DMS153 (cell line): ENCODE measurements around the gene KIR2DL1.
A peak's percentile ranks its signal among the peaks of the same experiment; 100 is the strongest.
"Not testable (repeated sequence)": the region's sequence is repeated elsewhere in the genome, so short reads cannot be mapped to it uniquely, and the experiment has no call there.

Experiments
- DNase-seq: peaks from one replicate; lab custom pipeline; 2025; lab: John Stamatoyannopoulos, UW

The KIR2DL1 gene

GRCh38 chr19:54771018-54771960, 1.7 kb downstream of the KIR2DL1 start:
- not testable (repeated sequence) for DNase-seq

- DNase-seq = not testable (repeated sequence)
Measured at GRCh38 chr19:54772666-54773065, 3.1 kb downstream of the KIR2DL1 start.

- not testable (repeated sequence) for DNase-seq
Measured at GRCh38 chr19:54775095-54775815, 5.7 kb downstream of the KIR2DL1 start.

- DNase-seq = not testable (repeated sequence)
Measured at GRCh38 chr19:54775830-54776229, 6.2 kb downstream of the KIR2DL1 start.

- not testable (repeated sequence) for DNase-seq
Measured at GRCh38 chr19:54777851-54778250, 8.3 kb downstream of the KIR2DL1 start.

- DNase-seq = not testable (repeated sequence)
Measured at GRCh38 chr19:54778896-54779295, 9.3 kb downstream of the KIR2DL1 start.

GRCh38 chr19:54782916-54783315, 13.3 kb downstream of the KIR2DL1 start:
- not testable (repeated sequence) for DNase-seq

DNA sequence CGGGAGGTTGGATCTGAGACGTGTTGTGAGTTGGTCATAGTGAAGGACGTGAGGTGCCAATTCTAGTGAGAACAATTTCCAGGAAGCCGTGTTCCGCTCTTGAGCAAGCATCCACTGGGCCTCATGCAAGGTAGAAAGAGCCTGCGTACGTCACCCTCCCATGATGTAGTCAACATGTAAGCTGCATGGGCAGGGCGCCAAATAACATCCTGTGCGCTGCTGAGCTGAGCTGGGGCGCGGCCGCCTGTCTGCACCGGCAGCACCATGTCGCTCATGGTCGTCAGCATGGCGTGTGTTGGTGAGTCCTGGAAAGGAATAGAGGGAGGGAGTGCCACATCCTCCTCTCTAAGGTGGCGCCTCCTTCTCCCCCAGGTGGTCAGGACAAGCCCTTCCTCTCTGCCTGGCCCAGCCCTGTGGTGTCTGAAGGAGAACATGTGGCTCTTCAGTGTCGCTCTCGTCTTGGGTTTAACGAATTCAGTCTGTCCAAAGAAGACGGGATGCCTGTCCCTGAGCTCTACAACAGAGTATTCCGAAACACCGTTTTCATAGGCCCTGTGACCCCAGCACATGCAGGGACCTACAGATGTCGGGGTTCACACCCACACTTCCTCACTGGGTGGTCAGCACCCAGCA, 16.6 kb downstream of the KIR2DL1 start:
- DNase-seq = peak; percentile 65

DNA sequence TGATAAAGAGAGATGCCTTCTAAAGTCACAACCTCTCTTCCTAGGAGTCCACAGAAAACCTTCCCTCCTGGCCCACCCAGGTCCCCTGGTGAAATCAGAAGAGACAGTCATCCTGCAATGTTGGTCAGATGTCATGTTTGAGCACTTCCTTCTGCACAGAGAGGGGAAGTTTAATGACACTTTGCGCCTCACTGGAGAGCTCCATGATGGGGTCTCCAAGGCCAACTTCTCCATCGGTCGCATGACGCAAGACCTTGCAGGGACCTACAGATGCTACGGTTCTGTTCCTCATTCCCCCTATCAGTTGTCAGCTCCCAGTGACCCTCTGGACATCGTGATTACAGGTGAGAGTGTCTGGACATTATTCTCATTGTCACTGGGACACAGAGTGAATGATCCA, 18.6 kb downstream of the KIR2DL1 start:
- DNase-seq = not testable (repeated sequence)

DNA sequence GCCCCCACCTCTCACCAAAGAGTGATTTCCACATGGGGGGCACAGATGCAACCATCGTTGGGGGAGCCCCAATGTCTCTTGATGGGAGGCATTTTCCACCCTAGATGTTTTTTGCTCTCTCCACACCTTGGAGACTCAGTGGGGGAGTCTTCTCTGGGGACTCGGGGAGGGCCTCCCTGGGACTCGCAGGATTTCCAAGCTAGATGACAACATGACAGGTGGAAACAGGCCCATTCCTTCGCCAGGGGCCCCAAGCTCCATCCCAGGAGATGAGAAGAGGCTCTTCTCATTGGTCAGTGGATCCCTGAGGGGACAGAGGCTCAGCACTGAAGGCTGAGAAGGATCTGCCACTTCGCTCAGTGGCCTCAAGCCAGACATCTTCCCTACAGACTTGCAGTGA, 21.1 kb downstream of the KIR2DL1 start:
- no peak for DNase-seq

- DNase-seq = no peak
Measured at GRCh38 chr19:54791476-54791875, 21.9 kb downstream of the KIR2DL1 start.

DNA sequence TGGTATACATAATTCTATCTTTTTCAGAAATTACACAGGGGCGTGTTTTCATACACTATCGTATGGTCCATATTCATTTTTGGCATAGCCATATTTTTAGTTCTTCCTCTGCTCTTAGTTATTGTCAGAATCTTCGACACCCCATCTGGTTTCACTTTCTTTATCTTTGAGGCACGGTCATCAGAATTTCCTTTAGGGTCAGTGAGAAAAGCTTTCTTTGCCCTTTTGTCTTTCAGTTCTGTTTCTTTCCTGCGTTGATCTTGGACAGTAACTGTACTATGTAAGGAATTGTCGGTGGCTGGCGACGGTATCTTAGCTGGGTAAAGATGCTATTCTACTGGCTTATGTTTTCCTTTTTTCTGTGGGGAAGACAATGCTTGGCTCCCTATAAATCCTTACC, 23.2 kb downstream of the KIR2DL1 start:
- no peak for DNase-seq

DNA sequence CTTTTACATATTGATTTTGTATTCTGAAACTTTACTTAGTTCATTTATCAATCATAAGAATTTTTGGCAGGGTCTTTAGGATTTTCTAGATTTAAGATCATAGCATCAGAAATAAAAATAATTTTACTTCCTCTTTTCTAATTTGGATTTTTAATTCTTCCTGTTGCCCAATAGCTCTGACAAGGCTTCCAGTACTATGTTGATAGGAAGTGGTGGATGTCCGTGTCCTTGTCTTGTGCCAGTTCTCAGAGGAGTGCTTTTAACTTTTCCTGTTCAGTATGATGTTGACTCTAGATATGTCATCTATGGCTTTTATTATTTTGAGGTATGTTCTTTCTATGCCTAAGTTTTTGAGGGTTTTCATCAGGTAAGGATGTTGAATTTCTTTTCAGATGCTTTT, 26.2 kb downstream of the KIR2DL1 start:
- no peak for DNase-seq

GRCh38 chr19:54803410-54803809, 33.8 kb downstream of the KIR2DL1 start, which contains the start of gene KIR2DL4:
KIR2DL4 (plus strand) TSS chr19:54803610; CDS start chr19:54803652, 42 bp downstream.
- no peak for DNase-seq

- DNase-seq = no peak
Measured at GRCh38 chr19:54804101-54804500, 34.5 kb downstream of the KIR2DL1 start.

DNA sequence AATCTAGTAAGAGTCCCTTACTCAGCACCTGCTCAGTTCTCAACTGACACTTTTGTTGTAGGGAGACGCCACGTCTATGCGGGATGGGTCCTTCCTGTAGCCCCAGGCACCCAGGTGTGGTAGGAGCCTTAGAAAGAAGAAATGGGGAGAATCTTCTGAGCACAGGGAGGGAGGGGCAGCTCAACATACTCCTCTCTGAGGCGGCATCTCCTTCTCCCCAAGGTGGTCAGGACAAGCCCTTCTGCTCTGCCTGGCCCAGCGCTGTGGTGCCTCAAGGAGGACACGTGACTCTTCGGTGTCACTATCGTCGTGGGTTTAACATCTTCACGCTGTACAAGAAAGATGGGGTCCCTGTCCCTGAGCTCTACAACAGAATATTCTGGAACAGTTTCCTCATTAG, 35.0 kb downstream of the KIR2DL1 start:
- no peak for DNase-seq

DNA sequence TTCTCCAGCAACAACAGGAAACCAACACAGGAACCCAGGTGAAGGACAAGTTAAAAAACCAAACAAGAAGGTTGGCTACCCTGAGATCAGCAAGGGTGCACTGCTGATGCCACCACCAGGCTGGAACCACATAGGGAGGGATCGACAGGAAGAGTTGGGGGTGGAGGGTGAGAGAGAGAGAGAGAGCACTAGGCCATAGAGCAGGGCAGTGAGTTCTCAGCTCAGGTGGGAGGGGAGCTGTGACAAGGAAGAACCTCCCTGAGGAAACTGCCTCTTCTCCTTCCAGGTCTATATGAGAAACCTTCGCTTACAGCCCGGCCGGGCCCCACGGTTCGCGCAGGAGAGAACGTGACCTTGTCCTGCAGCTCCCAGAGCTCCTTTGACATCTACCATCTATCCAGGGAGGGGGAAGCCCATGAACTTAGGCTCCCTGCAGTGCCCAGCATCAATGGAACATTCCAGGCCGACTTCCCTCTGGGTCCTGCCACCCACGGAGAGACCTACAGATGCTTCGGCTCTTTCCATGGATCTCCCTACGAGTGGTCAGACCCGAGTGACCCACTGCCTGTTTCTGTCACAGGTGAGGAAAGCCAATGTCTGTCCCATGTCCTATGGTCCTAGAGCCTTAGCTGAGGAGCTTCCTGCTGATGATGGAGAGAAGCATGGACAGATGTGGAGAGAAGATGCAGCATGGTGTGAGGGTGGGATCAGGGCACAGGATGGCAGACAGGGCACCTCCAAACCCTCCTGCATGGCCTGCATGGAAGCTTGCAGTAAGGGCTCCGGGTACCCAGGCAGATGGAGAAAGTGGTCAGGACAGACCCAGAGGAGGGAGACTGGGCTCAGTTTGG, 36.3 kb downstream of the KIR2DL1 start:
- no peak for DNase-seq

GRCh38 chr19:54806516-54806838, 36.9 kb downstream of the KIR2DL1 start:
- DNase-seq = no peak

- DNase-seq = not testable (repeated sequence)
Measured at GRCh38 chr19:54814571-54814970, 45.0 kb downstream of the KIR2DL1 start.

GRCh38 chr19:54816251-54816650, 46.7 kb downstream of the KIR2DL1 start, which contains the start of gene KIR3DL1:
KIR3DL1 (plus strand) TSS chr19:54816468.
- not testable (repeated sequence) for DNase-seq
